ENCODE measurements around the gene ZNF503.

- no peak for TF ChIP-seq EZH2 (IDR thresholded peaks at IDR 0.05)
- no peak for TF ChIP-seq POLR2AphosphoS5 (IDR thresholded peaks at IDR 0.05; ENCODE audit: borderline replicate concordance, low read depth, low read length)
Observed at GRCh38 chr10:75449382-75450074, 48.0 kb upstream of the ZNF503 start.
